ENCODE measurements around the gene CCDC127. TPM values are rescaled to one million over a fixed set of nuclear protein-coding genes. Genes with fewer than 3 reads are reported as not detected.
"Not testable (repeated sequence)": the region's sequence is repeated elsewhere in the genome, so short reads cannot be mapped to it uniquely, and the experiment has no call there.

CCDC127 gene
- polyA plus RNA-seq, 3 donors: 1.7 to 4.3 (median 2.4) TPM

- H3K27ac ChIP-seq (ENCODE audit: low read depth, low read length): no peak overlapping the region
- WGBS, 3 donors: 93 to 95% (median 95%) methylated on average over 7 of the region's 7 CpGs
Observed at GRCh38 chr5:167511-167910, 50.4 kb downstream of the CCDC127 start.

- WGBS, 3 donors: 84 to 90% (median 88%) methylated on average over 20 to 26 of the region's 27 CpGs
- no peak overlapping the region for H3K27ac ChIP-seq (ENCODE audit: low read depth, low read length)
Observed at GRCh38 chr5:166441-167372, 51.2 kb downstream of the CCDC127 start.

GRCh38 chr5:164783-165182 lies 53.2 kb downstream of the CCDC127 start:
- WGBS, 3 donors: 73 to 88% (median 87%) methylated on average over 17 to 25 of the region's 25 CpGs
- not testable (repeated sequence) for H3K27ac ChIP-seq (ENCODE audit: low read depth, low read length)

- 78 to 95% (median 84%) methylated on average over 9 to 14 of the region's 14 CpGs for WGBS, 3 donors
- H3K27ac ChIP-seq (ENCODE audit: low read depth, low read length): no peak overlapping the region
Observed at GRCh38 chr5:164244-164643, 53.7 kb downstream of the CCDC127 start.

- WGBS, 3 donors: 80 to 97% (median 88%) methylated on average over 13 of the region's 13 CpGs
- no peak overlapping the region for H3K27ac ChIP-seq (ENCODE audit: low read depth, low read length)
Observed at GRCh38 chr5:163841-164240, 54.1 kb downstream of the CCDC127 start.

GRCh38 chr5:163338-163620 lies 54.7 kb downstream of the CCDC127 start:
- 85 to 92% (median 86%) methylated on average over 7 of the region's 7 CpGs for WGBS, 3 donors
- H3K27ac ChIP-seq (ENCODE audit: low read depth, low read length): no peak overlapping the region

GRCh38 chr5:162565-163337 lies 55.2 kb downstream of the CCDC127 start:
- no peak overlapping the region for H3K27ac ChIP-seq (ENCODE audit: low read depth, low read length)
- 88 to 94% (median 88%) methylated on average over 21 to 23 of the region's 23 CpGs for WGBS, 3 donors

- WGBS, 3 donors: 84 to 90% (median 87%) methylated on average over 18 to 19 of the region's 19 CpGs
- H3K27ac ChIP-seq (ENCODE audit: low read depth, low read length): no peak overlapping the region
Observed at GRCh38 chr5:162190-162564, 55.8 kb downstream of the CCDC127 start.

- WGBS, 3 donors: 89 to 92% (median 92%) methylated on average over 17 of the region's 17 CpGs
- H3K27ac ChIP-seq (ENCODE audit: low read depth, low read length): no peak overlapping the region
Observed at GRCh38 chr5:161803-162110, 56.2 kb downstream of the CCDC127 start.

GRCh38 chr5:160921-161802 lies 56.8 kb downstream of the CCDC127 start:
- H3K27ac ChIP-seq (ENCODE audit: low read depth, low read length): no peak overlapping the region
- 79 to 88% (median 86%) methylated on average over 23 of the region's 23 CpGs for WGBS, 3 donors

- WGBS, 3 donors: 72 to 85% (median 83%) methylated on average over 14 of the region's 14 CpGs
- no peak overlapping the region for H3K27ac ChIP-seq (ENCODE audit: low read depth, low read length)
Observed at GRCh38 chr5:160173-160510, 57.8 kb downstream of the CCDC127 start.

GRCh38 chr5:159448-160172 lies 58.3 kb downstream of the CCDC127 start:
- WGBS, 3 donors: 48 to 71% (median 55%) methylated on average over 19 of the region's 19 CpGs
- no peak overlapping the region for H3K27ac ChIP-seq (ENCODE audit: low read depth, low read length)

- no peak overlapping the region for H3K27ac ChIP-seq (ENCODE audit: low read depth, low read length)
- 69 to 74% (median 73%) methylated on average over 16 to 17 of the region's 17 CpGs for WGBS, 3 donors
Observed at GRCh38 chr5:158807-159447, 59.0 kb downstream of the CCDC127 start.

- 70 to 87% (median 82%) methylated on average over 11 of the region's 11 CpGs for WGBS, 3 donors
- H3K27ac ChIP-seq (ENCODE audit: low read depth, low read length): no peak overlapping the region
Observed at GRCh38 chr5:157801-158200, 60.2 kb downstream of the CCDC127 start.

GRCh38 chr5:157126-157715 lies 60.7 kb downstream of the CCDC127 start:
- WGBS, 3 donors: 86 to 95% (median 92%) methylated on average over 12 of the region's 12 CpGs
- no peak overlapping the region for H3K27ac ChIP-seq (ENCODE audit: low read depth, low read length)

GRCh38 chr5:156411-157072 lies 61.4 kb downstream of the CCDC127 start:
- WGBS, 3 donors: 86 to 91% (median 88%) methylated on average over 17 of the region's 17 CpGs
- H3K27ac ChIP-seq (ENCODE audit: low read depth, low read length): no peak overlapping the region
